Stomach (tissue), 9 donors: Measurements from ENCODE around the gene ZNF414. TPM values are rescaled to one million over a fixed set of nuclear protein-coding genes. Genes with fewer than 3 reads are reported as not detected.
A peak's percentile ranks its signal among the peaks of the same experiment; 100 is the strongest.

Experiments
- DNase-seq, 2 donors: peaks; one replicate each; pipeline versions ENCODE4 v3.0.0 to v3.0.0-alpha.2; 2013 to 2019
- H3K27ac ChIP-seq, 5 donors: fragments of 200-600 bp in 4 of 5; sonication (generic) in 4 of 5; one replicate each; pipeline ENCODE4 v1.5.1; 2013 to 2019; ENCODE audit warnings: mild to moderate bottlenecking in 1 of 5, moderate library complexity in 1 of 5
- H3K27me3 ChIP-seq, 3 donors: fragments of 200-600 bp; sonication (generic); one replicate each; pipeline ENCODE4 v1.5.1; 2017 to 2019; ENCODE audit warnings: mixed run types in 1 of 3
- H3K36me3 ChIP-seq, 4 donors: fragments of 200-600 bp; sonication (generic); 1 replicate in 3 of 4; 2 replicates in 1 of 4; pipeline ENCODE4 v1.5.1; 2016 to 2019
- H3K4me1 ChIP-seq, 4 donors: fragments of 200-600 bp; sonication (generic); one replicate each; pipeline ENCODE4 v1.5.1; 2016 to 2019
- H3K4me3 ChIP-seq, 4 donors: fragments of 200-600 bp; sonication (generic) in 3 of 4; one replicate each; pipeline ENCODE4 v1.5.1; 2016 to 2019; ENCODE audit warnings: mild to moderate bottlenecking in 1 of 4
- H3K9me3 ChIP-seq, 4 donors: fragments of 200-600 bp; sonication (generic); one replicate each; pipeline ENCODE4 v1.5.1; 2016 to 2019
- CTCF ChIP-seq, 7 experiments: fragments of 450-650 bp in 4 of 7; fragments of 200-600 bp in 3 of 7; sonication (generic) in 3 of 7; IDR thresholded peaks; one replicate each; pipeline ENCODE4 v1.5.1; 2016 to 2019; ENCODE audit warnings: antibody characterized with exemption in 7 of 7, control low read depth in 2 of 7, mild to moderate bottlenecking in 1 of 7
- EP300 ChIP-seq: sonication (generic); formaldehyde crosslinking; IDR thresholded peaks from one replicate; pipeline ENCODE4 v1.6.1; 2017; ENCODE audit warnings: antibody characterized with exemption
- POLR2A ChIP-seq, 4 donors: fragments of 450-650 bp; IDR thresholded peaks; one replicate each; pipeline ENCODE4 v1.6.1; 2016; ENCODE audit warnings: antibody characterized with exemption in 4 of 4, control low read depth in 2 of 4, mild to moderate bottlenecking in 1 of 4, moderate library complexity in 1 of 4
- POLR2AphosphoS5 ChIP-seq, 3 donors: sonication (generic); formaldehyde crosslinking; IDR thresholded peaks; one replicate each; pipeline ENCODE4 v1.6.1; 2016; ENCODE audit warnings: antibody characterized with exemption in 3 of 3
- WGBS, 5 donors: extraction: QIAGEN DNeasy Blood & Tissue Kit in 3 of 5; methylation state at CpG; one replicate each; pipeline versions ENCODE4 v1.1.5 to v1.1.7; 2013 to 2018; 5-methylcytosine and 5-hydroxymethylcytosine counted together
- intact Hi-C: fragments of 100-400 bp; cut with DNase I; formaldehyde crosslinking; loops from one replicate; pipeline ENCODE4 v1.15.1; 2023; ENCODE audit warnings: low total_unique reads
- polyA plus RNA-seq, 3 donors: library from polyadenylated mRNA; stranded (reverse); fragments of 200-250 nt; gene quantifications; one replicate each; pipeline ENCODE4 v1.2.3, GENCODE V29; 2013
- total RNA-seq, 5 donors: library from RNA; depleted of rRNA; stranded (reverse); fragments of >200 nt; gene quantifications; one replicate each; pipeline versions ENCODE4 v1.1.0 to v1.2.3, GENCODE V29; 2014 to 2016
- donor health status: healthy with polysubstance abuse.
- donor health status: Bipolar disorder and iron deficiency.
- donor health status: healthy.

Gene ZNF414
- total and polyA plus RNA-seq, 8 donors = 1.8 to 32.7 (median 18.3) TPM

DNA sequence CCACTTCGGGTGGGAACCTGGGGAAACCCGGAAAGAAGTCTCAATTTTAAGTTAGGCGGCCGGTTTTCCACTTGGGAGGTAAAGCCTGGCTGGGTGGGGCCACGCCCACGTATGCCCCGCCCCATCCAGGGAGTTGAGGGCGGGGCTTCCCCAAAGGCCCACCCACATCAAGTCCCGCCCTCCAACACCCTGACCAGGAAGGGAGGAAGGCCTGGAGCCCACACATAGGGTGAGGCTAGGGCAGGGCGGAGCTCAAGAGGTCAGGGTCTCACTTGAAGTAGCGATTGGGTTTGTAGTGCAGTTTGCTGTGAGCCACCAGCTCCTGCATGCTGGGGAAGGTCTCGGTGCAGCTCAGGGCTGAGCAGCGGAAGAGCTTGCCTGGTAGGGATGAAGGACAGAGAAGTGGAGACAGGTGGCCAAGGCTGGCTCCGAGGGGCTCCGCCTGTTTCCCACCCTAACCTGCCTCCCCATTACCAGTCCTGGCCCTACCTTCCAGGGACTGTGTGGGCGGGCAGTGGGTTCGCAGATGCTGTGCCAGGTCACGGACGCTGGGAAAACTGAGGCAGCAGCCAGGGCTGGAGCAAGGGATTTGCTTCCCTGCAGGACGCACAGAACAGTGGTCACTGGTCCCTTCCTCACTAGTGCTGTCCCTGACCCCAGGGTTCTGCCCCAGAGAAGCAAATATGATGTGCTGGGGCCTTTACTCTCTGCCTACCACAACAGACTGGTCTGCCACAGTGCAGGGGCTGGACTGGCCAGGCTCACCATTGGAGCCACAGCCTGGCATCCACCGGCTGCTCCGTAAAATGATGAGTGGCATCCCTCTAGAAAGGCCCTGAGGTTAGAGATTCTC lies 1.6 kb downstream of the ZNF414 start:
- Histone ChIP-seq H3K27me3 (no peaks in the 10 kb centered on the region), H3K27ac (peak overlapping the region in 3 of 5 donors; percentile 10 to 99 (median 96)), H3K9me3 (no peaks in the 10 kb centered on the region), H3K4me1 (peaks cover 18 to 49% (median 25%) of the 10 kb centered on the region in 4 donors), H3K36me3 (peaks cover 4 to 30% (median 22%) of the 10 kb centered on the region in 4 donors), H3K4me3 (peak overlapping the region in 1 of 4 donors; percentile 57)
- no peak for TF ChIP-seq POLR2A (IDR thresholded peaks at IDR 0.05)
- no peak for TF ChIP-seq CTCF (IDR thresholded peaks at IDR 0.05)
- TF ChIP-seq POLR2AphosphoS5 (IDR thresholded peaks at IDR 0.05) = no peak
- no peak for TF ChIP-seq EP300
- intact Hi-C loops = loop anchor here (5.0 kb wide), 1 partner anchor 180 kb away; no protein-coding TSS in a partner anchor
- DNase-seq = peak in 1 of 2 donors; percentile 69
- 72 to 80% (median 76%) methylated on average over 14 to 22 of the region's 22 CpGs for WGBS, 5 donors

DNA sequence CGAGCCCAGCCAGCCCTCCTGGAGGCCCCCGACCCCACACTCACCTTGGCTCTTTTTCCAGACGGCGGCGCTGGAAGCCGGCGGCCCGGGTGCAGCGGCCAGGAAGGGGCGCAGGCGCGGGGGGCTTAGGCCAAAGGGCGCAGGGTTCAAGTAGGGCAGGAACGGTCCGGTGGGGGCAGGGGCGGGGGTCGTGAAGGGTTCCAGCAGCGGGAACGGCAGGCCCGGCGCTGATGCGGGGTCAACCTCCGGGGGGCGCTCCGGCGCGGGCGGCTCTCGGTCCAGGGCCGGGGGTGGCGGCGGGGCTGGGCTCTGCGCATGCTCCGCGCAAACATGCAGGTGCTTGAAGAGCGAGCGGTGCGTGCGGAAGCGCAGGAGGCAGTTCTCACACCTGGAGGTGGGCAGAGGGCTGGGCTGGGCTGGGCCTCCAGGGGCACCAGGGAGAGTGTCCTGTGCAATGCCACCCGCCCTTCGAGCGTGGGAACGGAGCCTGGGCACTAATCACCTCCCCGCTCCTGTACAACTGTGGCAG lies 2.3 kb downstream of the ZNF414 start:
- no peaks in the 10 kb centered on the region for H3K27me3 ChIP-seq
- DNase-seq = peak in 1 of 2 donors; percentile 71
- H3K4me1 ChIP-seq = peaks cover 18 to 49% (median 25%) of the 10 kb centered on the region in 4 donors
- no peak for TF ChIP-seq POLR2A (IDR thresholded peaks at IDR 0.05)
- no peak for TF ChIP-seq POLR2AphosphoS5 (IDR thresholded peaks at IDR 0.05)
- TF ChIP-seq CTCF (IDR thresholded peaks at IDR 0.05) = no peak
- no peak for TF ChIP-seq EP300
- no peaks in the 10 kb centered on the region for H3K9me3 ChIP-seq
- 57 to 83% (median 63%) methylated on average over 32 to 45 of the region's 45 CpGs for WGBS, 5 donors
- intact Hi-C loops = loop anchor here (5.0 kb wide), 1 partner anchor 179 kb away; no protein-coding TSS in a partner anchor
- H3K36me3 ChIP-seq = peaks cover 4 to 30% (median 22%) of the 10 kb centered on the region in 4 donors
- H3K4me3 ChIP-seq = no peak overlapping the region
- peak overlapping the region in 1 of 5 donors; percentile 96 for H3K27ac ChIP-seq

DNA sequence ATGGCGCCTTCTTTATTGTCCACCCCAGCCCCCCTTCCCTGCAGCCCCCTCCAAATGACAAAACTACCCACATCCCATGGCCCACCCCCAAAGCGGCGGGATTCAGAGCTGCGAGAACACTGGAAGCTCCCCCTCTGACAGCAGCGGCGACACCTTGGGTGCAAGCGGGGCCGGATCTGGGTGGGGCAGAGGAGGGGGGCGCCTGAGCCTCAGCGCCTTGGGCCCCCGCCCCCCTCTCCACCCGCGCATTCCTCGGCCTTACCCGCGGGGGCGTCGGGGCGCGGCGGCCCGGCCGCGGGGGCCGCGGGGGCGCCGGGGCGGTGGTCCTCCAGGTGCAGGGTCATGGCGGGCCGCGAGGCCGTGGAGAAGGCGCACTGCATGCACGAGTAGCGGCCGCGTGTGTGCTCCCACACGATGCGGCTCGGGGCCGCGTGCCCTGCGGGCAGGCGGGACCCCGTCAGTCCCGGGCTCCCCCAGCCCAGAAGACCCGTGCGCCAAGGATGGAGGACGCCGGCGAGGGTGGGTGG lies 3.3 kb downstream of the ZNF414 start:
- Histone ChIP-seq H3K9me3 (no peaks in the 10 kb centered on the region), H3K27ac (no peak overlapping the region), H3K4me1 (peaks cover 27 to 54% (median 34%) of the 10 kb centered on the region in 4 donors), H3K36me3 (peaks cover 4 to 30% (median 22%) of the 10 kb centered on the region in 4 donors), H3K4me3 (no peak overlapping the region), H3K27me3 (no peaks in the 10 kb centered on the region)
- 80 to 87% (median 83%) methylated on average over 16 to 52 of the region's 52 CpGs for WGBS, 5 donors
- TF ChIP-seq POLR2A (IDR thresholded peaks at IDR 0.05) (no peak), CTCF (IDR thresholded peaks at IDR 0.05) (no peak), POLR2AphosphoS5 (IDR thresholded peaks at IDR 0.05) (no peak), EP300 (no peak)
- DNase-seq = no peak
- intact Hi-C loops = loop anchor here (5.0 kb wide), 1 partner anchor 178 kb away; no protein-coding TSS in a partner anchor

DNA sequence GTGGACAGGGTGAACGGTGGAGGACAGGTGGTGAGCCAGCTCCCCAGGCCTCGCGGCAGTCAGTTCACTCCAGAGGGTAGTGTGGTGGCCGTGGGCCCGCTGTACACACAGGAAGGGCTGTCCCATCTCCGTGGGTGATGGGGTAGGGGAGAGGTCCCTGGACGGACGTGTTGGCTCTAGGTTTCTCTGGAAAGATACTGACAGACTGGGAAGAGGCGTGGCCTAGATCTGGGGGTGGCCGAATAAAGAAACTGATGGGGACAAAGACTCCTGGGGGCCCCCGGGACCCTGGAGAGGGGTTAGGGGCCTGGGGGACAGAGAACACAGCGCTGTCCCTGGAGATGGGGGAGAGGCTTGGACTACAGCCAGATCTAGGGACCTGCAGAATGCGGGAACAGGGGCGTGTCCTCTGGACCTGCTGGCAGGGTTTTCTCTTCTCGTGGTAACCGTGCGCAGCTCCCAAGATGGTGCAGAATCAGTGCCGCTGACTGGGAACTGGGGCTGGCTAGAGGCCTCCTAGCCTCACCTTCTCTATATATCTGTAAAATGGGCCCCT lies 7.5 kb downstream of the ZNF414 start:
- Histone ChIP-seq H3K4me3 (peak overlapping the region; percentile 51 to 69 (median 56)), H3K36me3 (peaks cover 4 to 28% (median 20%) of the 10 kb centered on the region in 4 donors), H3K27me3 (peaks cover 0 to 6% (median 0%) of the 10 kb centered on the region in 3 donors), H3K27ac (peak overlapping the region in 4 of 5 donors; percentile 1 to 70 (median 36)), H3K4me1 (peaks cover 12 to 34% (median 17%) of the 10 kb centered on the region in 4 donors), H3K9me3 (no peaks in the 10 kb centered on the region)
- WGBS, 5 donors = 12 to 29% (median 26%) methylated on average over 15 to 18 of the region's 18 CpGs
- TF ChIP-seq CTCF (IDR thresholded peaks at IDR 0.05) (peak in 2 of 7 experiments; percentile 2 to 34), EP300 (no peak)
- intact Hi-C loops = loop anchor here (10.0 kb wide), 1 partner anchor 102 kb away; no protein-coding TSS in a partner anchor
- peak in 1 of 2 donors; percentile 72 for DNase-seq
